ENCODE data around the gene IDS. TPM values are rescaled to one million over a fixed set of nuclear protein-coding genes. Genes with fewer than 3 reads are reported as not detected.

The IDS gene
- total and polyA plus RNA-seq, 4 donors = 5.3 to 21.9 (median 15.4) TPM

Other genes with a start within 250 kb of the IDS start
- gene EOLA1, start 35.7 kb upstream of the IDS start, total RNA-seq = 10 to 100 TPM in 1 of 2 donors, 1 to 10 TPM in 1; 7.5 to 11.8 TPM
- gene EOLA1, start 35.7 kb upstream of the IDS start, polyA plus RNA-seq = 10 to 100 TPM; 10.6 to 17.2 TPM
- gene HSFX3, start 44.6 kb upstream of the IDS start, total RNA-seq = not detected
- not detected for gene HSFX3, start 44.6 kb upstream of the IDS start, polyA plus RNA-seq
- gene MAGEA9B, start 82.2 kb upstream of the IDS start, total RNA-seq = not detected
- not detected for gene MAGEA9B, start 82.2 kb upstream of the IDS start, polyA plus RNA-seq
- under 1 TPM in 1 of 2 donors, not detected in 1; 0.09 TPM for gene HSFX2, start 90.0 kb upstream of the IDS start, total RNA-seq
- gene HSFX2, start 90.0 kb upstream of the IDS start, polyA plus RNA-seq = under 1 TPM; 0.15 to 0.20 TPM
- 1 to 10 TPM; 7.3 to 7.5 TPM for gene TMEM185A, start 126.5 kb upstream of the IDS start, total RNA-seq
- 1 to 10 TPM; 7.9 to 9.8 TPM for gene TMEM185A, start 126.5 kb upstream of the IDS start, polyA plus RNA-seq
- not detected for gene MAGEA11, start 206.8 kb upstream of the IDS start, total RNA-seq
- gene MAGEA11, start 206.8 kb upstream of the IDS start, polyA plus RNA-seq = not detected